ENCODE measurements around the gene LCA5. TPM values are rescaled to one million over a fixed set of nuclear protein-coding genes. Genes with fewer than 3 reads are reported as not detected.

LCA5 gene
- total RNA-seq, 1 donor from 2014 or later: 9.9 TPM

DNA sequence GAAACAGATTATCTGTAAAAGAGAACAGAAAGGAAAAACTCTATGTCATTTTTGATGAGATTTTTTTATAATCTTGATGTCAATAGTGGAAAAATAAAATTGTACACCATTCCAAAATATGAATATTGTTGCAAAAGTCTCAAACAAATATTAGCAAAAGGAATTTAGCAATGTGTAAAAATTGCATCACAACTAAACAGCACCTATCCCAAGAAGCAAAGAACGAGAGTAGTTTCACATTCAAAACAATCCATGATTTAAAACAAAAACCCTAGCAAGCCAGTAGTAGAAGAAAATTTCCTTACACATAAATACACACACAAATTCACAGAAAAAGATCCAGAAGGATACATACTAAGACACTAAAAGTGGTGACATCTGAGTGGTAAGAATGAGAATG lies 38.4 kb downstream of the LCA5 start:
- TF ChIP-seq CTCF (IDR thresholded peaks at IDR 0.05; ENCODE audit: unreplicated experiment): no peak
- Mint-ChIP-seq H3K27ac (no peak overlapping the region), H3K9me3 (ENCODE audit: low read depth) (peaks cover under 1% of the 10 kb centered on the region), H3K4me3 (ENCODE audit: low read depth) (no peak overlapping the region), H3K27me3 (no peaks in the 10 kb centered on the region), H3K36me3 (ENCODE audit: insufficient read depth) (peaks cover 11% of the 10 kb centered on the region), H3K4me1 (ENCODE audit: low read depth) (peaks cover 8% of the 10 kb centered on the region)
- DNase-seq (ENCODE audit: low spot score, unreplicated experiment): no peak

- Mint-ChIP-seq H3K9me3 (ENCODE audit: low read depth) (no peaks in the 10 kb centered on the region), H3K4me1 (ENCODE audit: low read depth) (peaks cover 9% of the 10 kb centered on the region), H3K27ac (no peak overlapping the region), H3K4me3 (ENCODE audit: low read depth) (no peak overlapping the region), H3K27me3 (no peaks in the 10 kb centered on the region), H3K36me3 (ENCODE audit: insufficient read depth) (peaks cover 13% of the 10 kb centered on the region)
- TF ChIP-seq CTCF (IDR thresholded peaks at IDR 0.05; ENCODE audit: unreplicated experiment): no peak
- DNase-seq (ENCODE audit: low spot score, unreplicated experiment): no peak
Observed at GRCh38 chr6:79495246-79495645, 42.0 kb downstream of the LCA5 start.

DNA sequence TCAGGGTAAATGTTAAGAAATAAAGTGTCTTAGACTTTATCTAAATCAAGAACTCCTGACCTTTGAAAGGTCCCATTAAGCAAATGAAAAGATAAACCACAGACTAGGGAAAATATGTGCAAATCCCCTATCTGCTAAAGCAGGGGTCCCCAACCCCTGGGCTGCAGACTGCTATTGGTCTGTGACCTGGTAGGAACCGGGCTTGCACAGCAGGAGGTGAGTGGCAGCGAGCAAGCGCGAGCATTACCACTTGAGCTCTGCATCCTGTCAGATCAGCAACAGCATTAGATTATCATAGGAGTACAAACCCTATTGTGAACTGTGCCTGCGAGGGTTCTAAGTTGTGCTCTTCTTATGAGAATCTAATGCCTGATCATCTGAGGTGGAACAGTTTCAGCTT lies 42.4 kb downstream of the LCA5 start:
- no peaks in the 10 kb centered on the region for H3K9me3 Mint-ChIP-seq (ENCODE audit: low read depth)
- H3K27ac Mint-ChIP-seq: no peak overlapping the region
- H3K4me3 Mint-ChIP-seq (ENCODE audit: low read depth): no peak overlapping the region
- no peak for DNase-seq (ENCODE audit: low spot score, unreplicated experiment)
- TF ChIP-seq CTCF (IDR thresholded peaks at IDR 0.05; ENCODE audit: unreplicated experiment): no peak
- no peaks in the 10 kb centered on the region for H3K27me3 Mint-ChIP-seq
- H3K4me1 Mint-ChIP-seq (ENCODE audit: low read depth): peaks cover 9% of the 10 kb centered on the region
- peaks cover 14% of the 10 kb centered on the region for H3K36me3 Mint-ChIP-seq (ENCODE audit: insufficient read depth)

DNA sequence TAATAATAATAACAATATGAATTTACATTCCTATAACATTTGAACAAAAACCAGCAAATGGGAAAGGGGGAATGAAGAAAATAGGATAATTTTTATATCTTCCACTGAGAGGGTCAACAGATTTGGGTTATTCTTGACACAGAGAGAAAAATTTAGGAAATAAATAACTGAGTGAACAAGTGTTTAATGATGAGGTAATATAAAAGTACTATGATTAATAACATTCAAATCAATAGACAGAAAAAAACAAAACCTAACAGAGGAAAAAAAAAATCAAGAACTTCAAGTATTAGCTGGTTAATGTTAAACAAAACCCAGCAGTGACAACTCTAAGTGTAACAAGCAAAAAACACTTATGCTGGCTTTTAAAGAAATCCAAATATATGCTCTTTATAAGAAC lies 66.5 kb downstream of the LCA5 start:
- Mint-ChIP-seq H3K4me1 (ENCODE audit: low read depth) (peaks cover 21% of the 10 kb centered on the region), H3K4me3 (ENCODE audit: low read depth) (no peak overlapping the region), H3K27me3 (no peaks in the 10 kb centered on the region), H3K9me3 (ENCODE audit: low read depth) (peaks cover 8% of the 10 kb centered on the region), H3K36me3 (ENCODE audit: insufficient read depth) (no peaks in the 10 kb centered on the region), H3K27ac (peak overlapping the region; percentile 76)
- no peak for DNase-seq (ENCODE audit: low spot score, unreplicated experiment)
- TF ChIP-seq CTCF (IDR thresholded peaks at IDR 0.05; ENCODE audit: unreplicated experiment): no peak

- H3K27me3 Mint-ChIP-seq: no peaks in the 10 kb centered on the region
- no peak for DNase-seq (ENCODE audit: low spot score, unreplicated experiment)
- no peak for TF ChIP-seq CTCF (IDR thresholded peaks at IDR 0.05; ENCODE audit: unreplicated experiment)
- peaks cover 8% of the 10 kb centered on the region for H3K9me3 Mint-ChIP-seq (ENCODE audit: low read depth)
- H3K4me1 Mint-ChIP-seq (ENCODE audit: low read depth): peaks cover 29% of the 10 kb centered on the region
- no peaks in the 10 kb centered on the region for H3K36me3 Mint-ChIP-seq (ENCODE audit: insufficient read depth)
- H3K4me3 Mint-ChIP-seq (ENCODE audit: low read depth): no peak overlapping the region
- no peak overlapping the region for H3K27ac Mint-ChIP-seq
Observed at GRCh38 chr6:79469376-79470246, 67.6 kb downstream of the LCA5 start.
